ENCODE results near the gene STON1.
"Not testable (repeated sequence)": the region's sequence is repeated elsewhere in the genome, so short reads cannot be mapped to it uniquely, and the experiment has no call there.

Gene STON1

DNA sequence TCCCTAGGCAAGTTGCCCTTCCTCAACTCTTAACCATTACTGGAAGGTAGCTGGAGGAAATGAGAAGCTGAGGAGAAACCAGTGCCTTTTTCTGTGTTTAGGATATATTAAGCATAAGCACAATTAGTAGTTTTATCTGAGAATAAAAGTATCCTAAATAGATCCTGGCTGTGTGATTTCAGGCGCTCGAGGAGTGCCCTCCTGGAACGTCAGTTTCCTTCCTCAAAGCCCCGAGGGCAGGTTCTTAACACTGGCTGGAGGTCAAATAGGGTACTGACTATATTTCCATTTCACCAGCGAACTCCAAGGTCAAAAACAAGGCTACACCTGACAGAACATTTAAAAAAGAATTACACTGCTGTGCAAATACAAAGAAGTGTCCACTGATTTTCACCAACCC lies 1.5 kb upstream of the STON1 start:
- DNase-seq = no peak

DNA sequence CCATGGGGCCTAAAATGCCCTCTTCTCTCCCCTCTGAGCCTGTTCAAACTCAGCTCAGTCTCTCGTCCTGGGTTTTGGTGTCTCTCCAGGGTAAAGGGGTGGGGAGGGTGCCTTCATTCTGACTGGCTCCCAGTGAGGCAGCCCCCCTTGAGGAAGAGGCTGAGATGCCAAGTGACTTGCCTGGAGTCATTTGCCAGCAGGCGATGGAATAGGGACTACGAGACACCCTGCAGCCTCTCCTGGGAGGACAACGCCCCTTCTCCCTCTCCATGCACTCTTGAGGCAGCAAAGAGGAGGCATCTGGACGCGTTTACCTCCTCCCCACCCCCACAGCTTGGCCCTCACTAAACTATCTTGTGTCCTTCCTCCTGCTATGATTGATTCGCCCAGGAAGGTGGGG lies 760 bp upstream of the STON1 start:
- DNase-seq = peak; percentile 71

DNA sequence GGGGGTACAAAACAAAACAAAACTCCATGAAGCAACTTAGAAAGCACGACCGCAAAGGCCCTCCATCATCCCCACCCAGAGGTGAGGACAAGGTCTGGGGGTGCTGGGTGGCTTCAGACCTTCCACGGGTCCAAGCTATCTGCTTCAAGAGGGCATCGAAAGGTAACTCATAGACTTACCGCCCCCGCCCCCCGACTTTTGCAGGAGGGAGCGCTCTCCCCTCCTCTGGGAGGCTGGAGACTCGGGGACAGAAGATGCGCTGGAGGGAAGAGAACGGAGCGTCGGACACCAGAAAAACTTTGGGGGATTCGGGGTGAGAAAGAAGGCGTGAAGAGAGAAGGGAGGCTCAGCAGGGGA lies 300 bp upstream of the STON1 start:
- peak; percentile 21 for DNase-seq

DNA sequence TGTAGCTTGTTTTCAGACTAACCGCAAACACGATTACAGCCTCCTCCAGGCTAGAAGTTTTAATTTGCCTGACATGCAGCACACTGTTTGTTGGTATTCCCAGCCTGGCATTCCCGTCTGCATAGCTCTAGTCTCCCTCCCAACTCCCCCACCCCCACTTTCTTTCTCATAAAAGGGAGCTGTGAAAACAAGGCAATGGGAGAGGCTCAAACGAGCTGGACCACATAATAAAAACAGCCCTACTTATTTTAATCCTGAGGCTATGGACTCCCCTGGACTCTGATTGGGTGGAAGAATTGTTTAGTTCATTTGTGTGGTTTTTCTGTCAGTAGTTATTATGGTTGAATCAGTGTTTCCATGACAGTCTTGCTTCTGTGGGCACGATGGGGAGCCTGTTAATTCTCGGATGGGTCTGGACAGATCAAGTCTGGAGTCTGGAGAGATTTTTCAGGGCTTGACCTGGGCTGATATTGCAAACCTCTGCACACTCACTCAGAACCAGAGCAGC lies 1.2 kb downstream of the STON1 start:
- no peak for DNase-seq

DNA sequence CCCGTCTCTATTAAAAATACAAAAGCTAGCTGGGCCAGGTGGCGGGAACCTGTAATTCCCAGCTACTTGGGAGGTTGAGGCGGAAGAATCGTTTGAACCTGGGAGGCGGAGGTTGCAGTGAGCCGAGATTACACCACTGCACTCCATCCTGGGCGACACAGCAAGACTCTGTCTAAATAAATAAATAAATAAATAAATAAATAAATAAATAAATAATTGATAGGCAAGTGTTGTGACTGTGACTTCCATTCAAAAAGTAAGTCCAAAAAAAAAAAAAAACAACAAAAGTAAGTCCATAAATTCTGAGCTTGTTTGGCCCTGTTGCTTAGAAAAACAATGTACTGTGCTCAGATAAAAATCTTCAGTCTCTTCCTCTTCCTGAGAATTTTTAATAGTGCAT lies 2.2 kb downstream of the STON1 start:
- no peak for DNase-seq

DNA sequence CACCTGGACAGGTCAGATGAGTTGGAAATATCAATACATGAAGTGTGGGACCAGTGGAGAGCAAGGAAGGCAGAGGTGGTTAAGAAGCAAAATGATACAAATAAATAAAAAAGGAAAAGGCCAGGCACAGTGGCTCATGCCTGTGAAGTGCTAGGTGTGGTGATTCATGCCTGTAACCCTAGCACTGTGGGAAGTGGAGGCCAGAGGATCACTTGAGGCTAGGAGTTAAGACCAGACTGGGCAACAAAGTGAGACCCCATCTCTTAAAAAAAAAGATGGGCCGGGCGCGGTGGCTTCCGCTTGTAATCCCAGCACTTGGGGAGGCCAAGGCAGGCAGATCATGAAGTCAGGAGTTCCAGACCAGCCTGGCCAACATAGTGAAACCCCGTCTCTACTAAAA lies 2.9 kb downstream of the STON1 start:
- DNase-seq = no peak

DNA sequence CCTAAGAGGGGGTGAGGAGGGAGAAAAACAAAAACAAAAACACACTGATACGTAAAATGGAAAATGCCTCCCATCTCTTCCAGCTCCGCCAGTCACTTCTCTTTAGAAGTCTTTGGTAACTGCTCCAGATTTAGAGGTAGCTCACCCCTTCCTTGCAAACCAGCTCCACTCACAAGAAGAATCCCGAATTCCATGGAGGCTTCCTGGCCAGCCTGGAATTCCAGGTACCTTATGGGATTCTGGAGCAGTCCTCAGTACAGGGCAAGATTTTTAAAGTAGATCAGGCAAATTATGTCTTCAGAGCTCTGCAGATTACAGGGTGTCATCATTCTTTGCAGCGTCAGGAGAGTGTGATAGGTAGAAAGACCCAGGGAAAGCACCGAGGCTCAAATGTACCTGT lies 4.8 kb downstream of the STON1 start:
- no peak for DNase-seq

DNA sequence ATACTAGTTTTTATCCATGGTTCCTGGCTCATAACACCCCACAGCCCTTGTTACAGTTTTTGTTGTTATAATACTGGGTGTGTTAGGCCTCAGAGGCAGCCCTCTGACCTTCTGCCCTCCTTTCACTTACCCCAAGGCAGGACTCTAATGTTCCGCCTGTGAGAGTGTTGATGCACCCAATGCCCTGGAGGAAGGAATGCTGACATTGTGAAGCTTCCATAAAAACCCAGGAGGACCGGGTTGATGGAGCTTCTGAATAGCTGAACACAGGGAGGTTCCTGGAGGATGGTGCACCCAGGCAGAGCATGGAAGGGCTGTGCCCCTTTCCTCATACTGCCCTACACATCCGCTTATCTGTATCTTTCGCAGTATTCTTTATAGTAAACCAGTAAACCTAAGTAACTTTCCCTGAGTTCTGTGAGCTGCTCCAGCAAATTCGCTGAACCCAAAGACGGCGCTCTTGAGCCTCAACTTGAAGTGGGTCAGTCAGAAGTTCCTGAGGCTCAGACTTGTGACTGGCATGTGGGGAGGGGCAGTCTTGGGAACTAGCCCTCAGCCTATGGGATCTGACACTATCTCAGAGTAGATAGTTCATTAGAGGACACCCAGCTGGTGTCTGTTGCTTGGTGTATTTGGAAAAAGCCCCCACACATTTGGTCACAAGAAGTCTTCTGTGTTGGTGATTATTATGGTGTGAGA lies 10.4 kb downstream of the STON1 start:
- DNase-seq = no peak

DNA sequence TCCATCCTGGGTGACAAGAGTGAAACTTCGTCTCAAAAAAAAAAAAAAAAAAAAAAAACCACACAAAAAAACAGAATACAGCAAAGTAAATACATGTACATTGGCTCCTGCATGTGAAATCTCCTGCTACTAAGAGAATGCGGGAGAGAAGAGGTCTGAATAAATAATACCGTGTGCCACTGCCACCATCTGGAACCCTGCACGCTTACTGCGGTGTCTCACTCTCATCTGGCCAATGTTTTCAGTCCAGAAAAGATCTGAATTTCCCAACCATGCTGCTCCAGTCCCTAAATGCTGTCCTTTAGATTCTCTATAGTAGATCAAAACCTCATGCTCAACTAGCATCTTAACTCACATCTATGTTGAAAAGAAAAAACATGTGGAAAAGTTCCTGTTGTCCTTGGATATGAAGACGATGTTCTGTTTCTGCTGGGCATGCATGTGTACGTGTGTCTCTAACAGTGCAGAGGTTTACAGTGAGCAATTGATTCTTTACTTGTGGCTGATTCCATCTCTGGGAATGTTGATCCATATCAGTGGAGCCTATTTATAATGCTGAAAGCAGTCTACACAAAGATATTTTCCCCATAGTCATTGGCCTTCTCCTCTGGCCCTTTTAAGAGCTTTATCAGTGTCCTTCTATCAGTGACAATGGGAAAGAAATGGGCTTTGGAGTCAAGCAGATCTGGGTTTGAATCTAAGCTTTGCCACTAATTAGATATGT lies 11.9 kb downstream of the STON1 start:
- no peak for DNase-seq

DNA sequence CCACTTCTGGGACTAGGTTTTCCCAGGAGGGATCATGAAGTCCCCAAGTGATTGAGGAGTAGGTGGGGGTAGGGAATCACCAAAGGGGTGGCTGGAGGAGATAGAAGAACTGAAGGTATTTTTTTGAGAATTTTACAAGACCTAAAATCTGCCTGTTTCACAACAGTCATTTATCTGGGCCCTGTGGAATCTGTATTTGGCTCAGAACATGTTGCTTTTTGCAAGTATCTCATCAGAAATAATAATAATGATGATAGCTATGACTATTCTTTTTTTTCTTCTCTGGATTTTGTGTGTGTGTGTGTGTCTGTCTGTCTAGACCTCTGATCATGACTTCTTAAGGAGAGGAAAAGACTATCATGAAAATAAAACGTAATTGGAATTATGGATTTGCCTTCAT lies 13.9 kb downstream of the STON1 start:
- DNase-seq = no peak

DNA sequence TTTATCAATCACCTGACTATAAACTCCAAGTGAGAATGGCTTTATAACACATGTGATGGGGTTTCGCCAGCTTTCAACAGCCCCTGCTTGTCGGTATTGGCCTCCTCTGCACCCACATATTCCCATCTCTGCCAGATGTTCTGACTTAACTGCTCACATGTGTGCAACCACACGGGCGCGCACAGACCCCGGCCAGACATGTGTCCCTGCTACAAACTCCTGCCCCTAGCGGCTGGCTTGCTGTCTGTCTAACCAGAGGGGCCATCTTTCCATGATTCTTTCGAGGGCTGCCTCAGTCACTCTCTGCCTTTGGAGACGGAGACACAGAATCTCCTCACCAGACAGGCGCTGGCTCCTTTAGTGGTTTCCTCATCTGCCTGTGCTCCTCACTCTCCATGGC lies 15.3 kb downstream of the STON1 start:
- no peak for DNase-seq

DNA sequence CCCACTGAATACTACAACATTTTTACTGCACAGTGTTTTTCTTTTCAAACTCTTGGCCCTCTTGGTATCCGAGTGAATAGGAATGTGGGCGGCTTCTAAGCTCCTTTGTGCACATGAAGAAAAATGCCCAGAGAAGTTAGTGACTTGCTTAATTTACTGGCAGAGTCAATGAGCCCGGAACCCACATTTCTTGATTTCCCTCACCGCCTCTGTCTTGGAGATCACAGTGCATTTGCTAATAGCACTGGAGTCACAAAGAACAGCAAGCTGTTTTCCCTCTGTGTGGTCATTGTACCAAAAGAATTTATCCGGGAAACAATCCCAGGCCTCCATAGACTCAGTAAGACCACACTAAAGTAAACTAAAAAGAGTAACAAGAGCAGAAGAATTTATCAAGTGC lies 18.9 kb downstream of the STON1 start:
- no peak for DNase-seq

DNA sequence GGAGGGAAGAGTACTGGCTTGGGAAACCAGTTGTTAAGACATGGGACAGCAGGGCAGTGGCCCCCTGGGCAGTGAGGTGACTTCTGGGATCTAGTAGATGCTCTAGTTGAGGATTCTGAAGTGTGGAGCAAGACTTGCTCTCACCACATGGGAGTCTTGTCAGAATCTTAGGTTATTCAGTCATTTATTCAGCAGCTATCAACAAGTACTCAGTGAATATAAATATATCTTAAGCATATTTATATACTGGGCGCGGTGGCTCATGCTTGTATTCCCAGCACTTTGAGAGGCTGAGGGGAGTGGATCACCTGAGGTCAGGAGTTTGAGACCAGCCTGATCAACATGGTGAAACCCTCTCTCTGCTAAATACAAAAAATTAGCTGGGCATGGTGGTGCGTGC lies 20.0 kb downstream of the STON1 start:
- DNase-seq = no peak

DNA sequence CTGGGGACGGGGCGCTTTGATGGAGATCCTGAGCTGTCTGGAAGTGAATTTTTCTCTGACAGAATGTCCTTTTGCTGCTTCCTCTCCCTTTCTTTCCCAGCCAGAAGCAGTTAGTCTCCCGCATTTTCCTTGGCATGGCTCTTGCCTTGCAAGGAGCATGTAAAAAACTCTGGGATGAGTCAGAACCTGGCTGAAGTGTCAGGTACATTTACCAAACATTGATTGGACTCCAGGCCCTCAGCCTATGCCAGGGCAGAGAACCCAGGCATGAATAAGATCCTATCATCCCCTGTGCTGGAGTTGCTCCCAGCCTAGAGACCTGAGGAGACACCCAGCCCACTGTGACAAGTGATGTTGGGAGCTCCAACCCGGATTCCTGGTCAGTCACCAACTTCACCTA lies 21.6 kb downstream of the STON1 start:
- DNase-seq = no peak

DNA sequence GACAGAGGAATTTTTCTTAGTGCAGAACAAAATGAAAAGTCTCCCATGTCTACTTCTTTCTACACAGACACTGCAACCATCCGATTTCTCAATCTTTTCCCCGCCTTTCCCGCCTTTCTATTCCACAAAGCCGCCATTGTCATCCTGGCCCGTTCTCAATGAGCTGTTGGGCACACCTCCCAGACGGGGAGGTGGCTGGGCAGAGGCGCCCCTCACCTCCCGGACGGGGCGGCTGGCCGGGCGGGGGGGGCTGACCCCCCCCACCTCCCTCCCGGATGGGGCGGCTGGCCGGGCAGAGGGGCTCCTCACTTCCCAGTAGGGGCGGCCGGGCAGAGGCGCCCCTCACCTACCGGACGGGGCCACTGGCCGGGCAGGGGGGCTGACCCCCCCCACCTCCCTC lies 25.1 kb downstream of the STON1 start:
- DNase-seq = not testable (repeated sequence)

DNA sequence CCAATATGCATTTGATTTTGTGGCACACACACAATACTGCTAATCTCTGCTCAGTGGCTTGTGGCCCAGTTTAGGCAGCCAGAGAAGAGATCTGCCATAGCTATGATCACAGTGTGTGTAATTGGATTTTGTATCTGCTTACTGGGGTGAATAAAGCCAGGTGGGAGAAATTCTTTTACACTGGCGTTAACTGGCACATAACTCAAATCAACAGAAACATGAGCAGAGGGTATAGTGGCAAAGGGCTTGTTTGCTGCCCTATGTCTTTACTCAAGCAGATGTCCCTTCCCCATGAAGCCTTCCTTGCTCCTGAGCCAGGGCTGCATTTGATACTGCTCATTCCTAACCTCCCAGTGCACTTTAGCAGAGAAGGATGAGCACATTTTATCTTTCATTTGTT lies 28.5 kb downstream of the STON1 start:
- DNase-seq = peak; percentile 70

DNA sequence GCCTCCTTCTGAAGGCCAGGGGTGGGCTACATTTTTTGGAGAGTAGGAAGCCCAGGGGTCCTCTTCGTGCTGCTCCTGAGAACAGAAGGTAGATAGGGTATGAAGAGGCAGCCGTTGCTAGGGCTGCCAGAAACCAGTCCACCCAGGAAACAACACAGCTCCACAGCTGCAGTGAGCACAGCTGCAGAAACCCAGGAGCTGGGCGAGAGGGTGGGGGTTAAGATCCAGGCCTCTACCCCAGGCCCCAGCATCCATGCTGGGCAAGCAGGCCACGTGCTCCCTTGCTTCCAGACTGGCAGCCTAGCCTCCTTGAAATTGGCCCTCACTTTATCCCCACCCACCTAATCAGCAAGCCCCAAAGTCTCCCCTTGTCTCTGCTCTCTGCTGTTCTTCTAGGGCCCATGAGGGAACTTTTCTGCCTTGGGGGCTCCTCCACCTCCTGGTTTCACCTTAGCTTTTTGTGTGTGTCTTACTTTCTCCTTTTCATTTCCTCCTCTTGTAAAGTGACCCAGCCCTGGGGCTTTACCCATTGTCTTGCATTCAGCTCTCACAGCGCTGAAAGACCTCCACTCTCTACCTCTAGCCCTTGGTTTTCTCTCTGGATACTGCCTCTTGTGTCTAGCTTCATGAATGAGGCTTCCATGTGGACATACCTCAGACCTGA lies 30.7 kb downstream of the STON1 start:
- DNase-seq = no peak

DNA sequence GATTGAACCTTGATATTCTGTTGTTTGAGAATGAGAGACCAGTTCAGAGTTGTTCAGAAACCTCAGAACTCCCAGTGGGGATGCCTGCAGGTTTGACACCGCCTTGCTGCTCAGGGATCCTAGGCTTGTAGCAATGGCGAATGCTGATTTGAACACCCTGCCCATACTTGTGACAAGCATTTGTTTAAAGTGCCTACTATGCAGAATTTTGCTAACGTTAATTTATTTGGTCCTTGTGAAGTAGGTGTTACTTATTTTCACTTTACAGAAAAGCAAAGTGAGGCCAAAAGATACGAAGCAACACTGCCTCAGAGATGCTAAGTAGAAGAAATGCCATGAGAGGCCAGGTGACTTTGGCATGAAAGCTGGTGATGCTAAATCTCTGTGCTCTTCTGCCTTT lies 32.3 kb downstream of the STON1 start:
- DNase-seq = no peak

DNA sequence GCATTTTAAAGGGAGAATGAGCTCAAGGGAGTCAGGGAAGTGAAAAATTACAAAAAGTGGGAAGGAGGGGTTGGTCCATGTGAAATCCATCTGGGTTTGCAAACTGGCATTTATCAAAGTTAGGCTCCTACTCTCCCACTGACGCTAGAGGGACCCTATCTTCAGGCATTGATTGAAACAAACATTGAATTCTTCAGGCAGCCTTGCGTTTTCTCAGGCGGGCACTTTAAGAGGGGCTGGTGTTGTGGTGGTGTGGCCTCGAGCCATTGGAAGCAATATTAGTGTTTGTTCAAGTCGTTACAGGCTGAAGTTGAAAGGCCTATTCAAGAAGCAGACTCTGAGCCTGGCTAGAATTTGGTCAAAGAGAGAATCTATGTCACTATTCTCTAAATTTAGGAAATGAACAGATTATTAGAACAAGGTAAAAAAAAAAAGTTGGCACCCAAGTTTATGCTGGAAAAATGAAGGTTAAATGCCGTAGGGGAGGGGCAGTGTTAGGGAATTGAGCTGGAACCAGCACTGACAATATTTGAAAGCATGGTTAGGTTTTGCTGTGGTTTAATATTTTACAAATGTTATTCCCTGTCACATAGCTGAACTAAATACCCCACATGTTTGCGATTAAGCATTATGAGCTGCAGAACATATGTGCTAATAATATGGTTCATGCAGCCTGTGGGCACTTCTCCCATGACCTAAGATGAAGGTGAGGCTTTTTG lies 36.8 kb downstream of the STON1 start:
- no peak for DNase-seq

DNA sequence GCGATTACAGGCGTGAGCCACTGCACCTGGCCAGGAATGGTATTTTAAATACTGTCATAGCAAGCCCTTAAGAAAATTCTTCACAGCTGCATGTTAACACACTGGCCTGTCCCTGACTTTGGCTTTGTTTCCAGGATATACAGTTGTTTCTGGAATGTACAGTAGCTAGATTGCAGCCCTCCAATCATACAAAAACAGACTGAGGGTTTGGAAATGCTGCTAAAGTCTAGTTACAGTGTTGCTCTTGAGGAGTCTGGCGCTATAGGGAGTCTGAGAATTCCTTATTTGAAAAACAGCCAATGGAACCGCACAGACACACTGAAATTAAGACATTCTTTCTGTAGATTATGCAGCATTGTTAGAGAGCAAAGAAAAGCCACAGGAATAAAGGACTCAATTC lies 37.7 kb downstream of the STON1 start:
- no peak for DNase-seq

DNA sequence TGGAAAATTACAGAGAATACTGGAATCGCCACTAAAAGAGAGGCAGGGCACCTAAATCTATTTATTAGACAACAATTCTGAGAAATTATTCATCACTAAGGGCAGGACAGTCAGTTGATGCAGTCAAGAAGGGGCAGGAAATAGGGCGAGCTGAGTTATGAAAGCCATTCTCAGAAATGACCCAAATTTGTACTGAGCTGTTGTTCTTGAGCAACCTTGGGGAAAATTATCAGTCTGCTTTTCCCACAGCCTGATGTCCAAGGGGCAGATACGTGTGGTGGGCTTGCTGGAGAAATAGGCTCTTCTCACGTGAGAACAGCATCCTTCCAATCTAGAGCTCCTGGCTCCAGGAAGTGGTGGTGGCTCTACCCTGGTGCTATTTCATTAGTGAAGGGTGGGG lies 38.6 kb downstream of the STON1 start:
- DNase-seq = no peak

DNA sequence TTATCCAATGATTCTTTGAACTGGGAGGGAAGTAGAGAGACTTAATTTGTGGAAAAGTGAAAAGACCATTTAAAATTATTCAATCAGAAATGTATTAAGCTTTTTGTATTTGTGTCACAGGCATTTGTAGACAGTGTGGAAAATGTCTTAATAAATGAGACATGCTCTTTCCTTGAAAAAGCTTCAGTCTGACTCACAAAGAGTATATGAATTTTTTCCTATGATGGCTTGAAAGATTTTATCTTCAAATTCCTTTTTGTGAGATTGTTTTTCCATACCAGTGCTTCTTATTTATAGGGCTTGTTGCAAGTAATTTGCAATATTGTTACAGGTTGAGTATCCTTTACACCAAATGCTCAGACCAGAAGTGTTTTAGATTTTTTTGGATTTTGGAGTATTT lies 39.5 kb downstream of the STON1 start:
- DNase-seq = no peak

DNA sequence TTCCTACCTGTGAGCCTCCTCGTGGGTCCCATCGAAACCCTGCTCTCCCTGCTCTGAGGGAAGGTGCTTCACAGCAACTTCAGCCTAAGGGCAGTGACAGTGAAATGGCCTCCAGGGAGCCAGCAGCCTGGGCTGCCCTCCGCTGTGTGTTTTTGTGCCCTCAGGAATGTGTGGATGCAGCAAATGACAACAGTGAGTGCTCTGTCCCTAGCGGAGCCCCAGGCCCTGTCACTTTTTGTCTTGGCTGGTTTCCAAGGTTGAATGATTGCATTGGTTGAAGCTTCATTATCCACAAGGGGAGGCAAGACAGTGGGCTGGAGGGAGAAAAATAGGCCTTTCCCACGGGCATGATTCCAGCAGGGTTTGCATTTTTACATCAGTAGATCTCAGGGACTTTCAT lies 42.9 kb downstream of the STON1 start:
- no peak for DNase-seq

Measured in NCI-H2171 treated with DMSO at 0.1 percent for 48 hours (cell line).